Fibroblast of skin of scalp (primary cell): ENCODE results near the gene PPP4R3B.

Experiments
- DNase-seq: peaks from one replicate; pipeline ENCODE4 v3.0.0-alpha.2; 2013

PPP4R3B gene

DNA sequence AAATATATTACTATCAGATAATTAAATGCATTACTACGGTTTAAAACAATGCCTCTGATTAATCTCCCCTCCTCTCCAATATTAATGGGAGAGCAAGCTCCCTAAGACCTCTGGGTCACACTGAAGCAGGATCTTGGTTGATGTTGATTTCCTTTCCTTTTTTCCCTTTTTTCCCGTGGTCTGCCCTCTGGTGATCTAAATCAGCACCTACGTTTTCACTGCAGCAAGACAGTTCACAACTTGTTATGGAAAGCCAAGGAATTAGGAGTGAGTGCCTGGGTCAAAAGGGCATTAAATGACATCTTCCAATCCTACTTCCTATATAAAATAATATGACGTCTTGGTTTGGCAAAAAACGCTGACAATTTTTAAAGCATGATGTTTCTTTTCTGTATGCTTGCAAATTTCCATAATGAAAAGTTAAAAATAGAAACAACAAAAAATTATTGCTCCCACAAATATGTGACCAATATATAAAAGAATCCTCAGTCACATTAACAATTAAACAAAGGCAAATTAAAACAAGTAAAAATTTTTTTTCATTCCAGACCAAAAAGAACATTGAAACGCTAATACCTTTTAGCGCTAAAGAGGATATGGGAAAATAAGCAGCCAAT is 105.8 kb downstream of the PPP4R3B start:
- peak; percentile 53 for DNase-seq

DNA sequence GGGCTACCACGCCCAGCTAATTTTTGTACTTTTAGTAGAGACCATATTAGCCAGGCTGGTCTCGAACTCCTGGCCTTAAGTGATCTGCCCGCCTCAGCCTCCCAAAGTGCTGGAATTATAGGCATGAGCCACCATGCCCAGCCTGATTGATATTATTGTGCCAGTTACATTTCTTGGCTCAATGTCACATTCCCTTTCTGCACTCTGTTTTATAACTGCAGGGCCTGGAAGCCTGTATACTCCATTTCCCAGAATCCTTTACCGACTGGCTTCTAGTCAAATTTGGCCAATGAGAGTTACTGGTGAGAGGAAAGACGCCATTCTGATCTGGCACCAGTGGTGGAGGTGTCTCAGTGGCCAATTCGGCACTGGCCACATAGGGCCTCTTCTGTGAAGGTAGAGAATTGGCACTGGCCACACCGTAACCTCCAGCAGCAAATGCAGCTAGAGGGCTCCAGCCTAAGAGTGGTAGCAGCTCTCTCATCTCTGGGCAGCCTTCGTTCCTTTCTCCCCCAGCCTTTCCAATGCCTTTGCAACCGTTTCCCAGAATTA is 114.8 kb downstream of the PPP4R3B start:
- DNase-seq, result no peak

DNA sequence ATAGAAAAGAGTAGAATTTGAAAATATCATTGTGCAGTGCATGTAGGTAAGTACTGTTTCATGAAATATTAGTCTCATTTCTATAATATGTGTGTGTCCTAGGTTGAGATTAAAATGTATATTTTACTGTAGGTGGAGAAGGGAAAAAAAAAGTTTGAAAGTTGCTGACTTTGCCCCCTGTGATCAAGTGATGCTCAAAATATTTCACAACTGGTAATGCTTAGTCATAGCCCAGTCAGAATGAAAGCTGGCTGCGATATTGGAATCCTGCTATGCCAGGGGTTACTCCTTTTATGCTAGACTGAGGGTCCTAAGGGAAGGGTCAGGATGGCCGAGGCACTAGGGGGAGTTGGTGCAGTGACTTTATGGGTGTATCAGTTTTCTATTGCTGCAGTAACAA is 117.4 kb downstream of the PPP4R3B start:
- DNase-seq, result peak; percentile 59

DNA sequence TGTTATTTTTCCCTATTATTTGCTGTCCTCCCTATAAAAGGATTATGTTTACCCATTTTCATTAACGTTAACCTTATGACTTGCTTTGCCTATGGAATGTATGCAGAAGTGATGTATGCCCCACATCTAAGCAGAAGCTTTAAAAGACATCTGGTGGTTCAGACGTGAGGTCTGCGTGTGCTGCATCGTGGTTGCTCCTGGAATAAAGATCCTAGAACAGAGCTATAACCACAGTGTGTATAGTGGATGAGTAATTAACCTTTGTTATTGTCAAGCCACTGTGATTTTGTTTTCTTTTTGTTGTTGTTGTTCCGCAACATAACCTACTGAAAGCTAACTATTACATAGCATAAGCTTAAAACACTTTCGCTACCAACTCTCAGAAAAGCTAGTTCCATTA is 118.8 kb downstream of the PPP4R3B start:
- DNase-seq, result no peak
